Epithelial cell of prostate (primary cell): ENCODE data around the gene HCN2.
"Not testable (repeated sequence)": the region's sequence is repeated elsewhere in the genome, so short reads cannot be mapped to it uniquely, and the experiment has no call there.

ENCODE experiments used
- DNase-seq: peaks from one replicate; pipeline ENCODE4 v3.0.0-alpha.2; 2011; ENCODE audit warnings: low read depth, low spot score
- H3K27ac ChIP-seq: fragments of 450-650 bp; 2 replicates; pipeline ENCODE4 v1.5.1; 2017; ENCODE audit warnings: mild to moderate bottlenecking

HCN2 gene

GRCh38 chr19:583968-584239 lies 5.8 kb upstream of the HCN2 start:
- DNase-seq = no peak
- H3K27ac ChIP-seq = no peak overlapping the region

- H3K27ac ChIP-seq = no peak overlapping the region
- no peak for DNase-seq
Observed at GRCh38 chr19:584240-585001, 5.3 kb upstream of the HCN2 start.

GRCh38 chr19:585146-585545 lies 4.5 kb upstream of the HCN2 start:
- not testable (repeated sequence) for DNase-seq, H3K27ac ChIP-seq

GRCh38 chr19:585551-586110 lies 4.0 kb upstream of the HCN2 start:
- H3K27ac ChIP-seq = no peak overlapping the region

GRCh38 chr19:588093-588740 lies 1.5 kb upstream of the HCN2 start:
- H3K27ac ChIP-seq = no peak overlapping the region
- no peak for DNase-seq

More at GRCh38 chr19:585551-586110, 4.0 kb upstream of the HCN2 start:
- DNase-seq = no peak

GRCh38 chr19:588741-589692 lies 664 bp upstream of the HCN2 start:
- no peak overlapping the region for H3K27ac ChIP-seq
- no peak for DNase-seq

- DNase-seq = no peak
- H3K27ac ChIP-seq = no peak overlapping the region
Observed at GRCh38 chr19:590396-590745, 690 bp downstream of the HCN2 start.

- no peak for DNase-seq
- H3K27ac ChIP-seq = no peak overlapping the region
Observed at GRCh38 chr19:590750-591098, 1.0 kb downstream of the HCN2 start.

- no peak for DNase-seq
- H3K27ac ChIP-seq = no peak overlapping the region
Observed at GRCh38 chr19:591099-591958, 1.6 kb downstream of the HCN2 start.

- no peak overlapping the region for H3K27ac ChIP-seq
- no peak for DNase-seq
Observed at GRCh38 chr19:592101-592500, 2.4 kb downstream of the HCN2 start.

- H3K27ac ChIP-seq = no peak overlapping the region
- DNase-seq = no peak
Observed at GRCh38 chr19:593055-593454, 3.4 kb downstream of the HCN2 start.

GRCh38 chr19:593505-593904 lies 3.8 kb downstream of the HCN2 start:
- H3K27ac ChIP-seq = no peak overlapping the region
- no peak for DNase-seq

- DNase-seq = no peak
- no peak overlapping the region for H3K27ac ChIP-seq
Observed at GRCh38 chr19:594265-594870, 4.7 kb downstream of the HCN2 start.

- DNase-seq = no peak
- no peak overlapping the region for H3K27ac ChIP-seq
Observed at GRCh38 chr19:595326-596262, 5.9 kb downstream of the HCN2 start.

- no peak overlapping the region for H3K27ac ChIP-seq
- DNase-seq = no peak
Observed at GRCh38 chr19:596263-596655, 6.6 kb downstream of the HCN2 start.

GRCh38 chr19:597406-598315 lies 8.0 kb downstream of the HCN2 start:
- no peak for DNase-seq

GRCh38 chr19:601310-601709 lies 11.6 kb downstream of the HCN2 start:
- no peak overlapping the region for H3K27ac ChIP-seq
- no peak for DNase-seq

More at GRCh38 chr19:597406-598315, 8.0 kb downstream of the HCN2 start:
- no peak overlapping the region for H3K27ac ChIP-seq

- H3K27ac ChIP-seq = no peak overlapping the region
- DNase-seq = no peak
Observed at GRCh38 chr19:601790-602189, 12.1 kb downstream of the HCN2 start.
